GM21786 (cell line): ENCODE measurements around the gene CFAP20DC.
"Not testable (repeated sequence)": the region's sequence is repeated elsewhere in the genome, so short reads cannot be mapped to it uniquely, and the experiment has no call there.

Source experiments
- ATAC-seq: cut with Tn5 transposase; IDR thresholded peaks from one replicate; pipeline ENCODE4 v1.9.1; 2021; ENCODE audit not compliant: unreplicated experiment

CFAP20DC gene

DNA sequence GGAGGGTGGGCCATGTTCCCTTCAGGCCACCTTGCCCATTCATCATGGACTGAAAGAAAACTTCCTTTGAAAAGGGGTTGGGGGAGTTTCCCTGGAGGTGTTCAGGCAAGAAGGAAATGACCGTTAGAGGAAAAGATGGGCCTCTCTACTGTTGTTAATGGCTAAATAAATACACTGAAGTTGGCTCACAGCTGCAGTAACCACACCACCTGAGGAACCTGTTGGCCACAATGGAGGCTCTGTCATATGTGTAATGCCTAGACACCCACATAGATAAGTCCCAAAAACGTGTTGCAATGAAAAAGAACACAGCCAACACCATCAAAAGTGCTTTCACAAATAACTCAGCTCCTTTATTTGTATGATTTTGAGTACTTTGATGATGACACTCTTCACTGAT, 345.1 kb downstream of the CFAP20DC start:
- no peak for ATAC-seq

DNA sequence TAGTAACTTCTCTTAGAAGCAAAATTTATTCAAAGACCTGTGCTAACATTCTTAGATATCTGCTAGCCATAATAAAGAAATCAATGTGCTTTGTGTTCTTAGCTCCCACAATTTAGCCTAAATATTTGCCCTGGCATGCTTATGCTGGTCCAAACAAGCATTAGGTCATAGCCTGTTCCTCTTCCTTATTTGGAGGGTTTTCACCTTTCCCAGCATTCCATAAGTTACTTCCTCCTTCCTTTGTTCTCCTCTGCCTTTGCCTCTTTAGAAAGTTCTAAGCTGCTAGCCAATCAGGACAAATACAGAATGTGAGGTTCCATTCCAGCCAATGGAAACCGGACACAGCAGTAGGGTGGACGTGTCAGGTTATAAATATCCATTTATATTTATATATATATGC, 345.5 kb downstream of the CFAP20DC start:
- not testable (repeated sequence) for ATAC-seq

DNA sequence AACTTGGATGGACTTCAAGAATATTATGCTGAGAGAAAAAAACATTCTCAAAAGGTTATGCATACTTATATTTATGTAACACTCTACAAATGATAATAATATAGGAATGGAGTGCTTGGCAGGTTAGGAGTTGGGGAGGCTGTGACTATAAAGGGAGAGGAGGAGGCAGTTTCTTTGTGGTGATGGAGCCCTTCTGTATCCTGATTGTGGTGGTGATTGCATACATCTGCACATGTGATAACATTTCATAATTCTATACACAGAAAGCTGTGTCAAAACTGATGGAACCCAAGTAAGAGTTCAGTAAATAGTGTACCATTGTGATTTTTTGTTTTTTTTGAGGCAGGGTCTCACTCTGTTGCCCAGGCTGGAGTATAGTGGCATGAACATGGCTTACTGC, 351.6 kb downstream of the CFAP20DC start:
- ATAC-seq, result no peak

GRCh38 chr3:58697561-58697960, 352.3 kb downstream of the CFAP20DC start:
- peak; percentile 51 for ATAC-seq

DNA sequence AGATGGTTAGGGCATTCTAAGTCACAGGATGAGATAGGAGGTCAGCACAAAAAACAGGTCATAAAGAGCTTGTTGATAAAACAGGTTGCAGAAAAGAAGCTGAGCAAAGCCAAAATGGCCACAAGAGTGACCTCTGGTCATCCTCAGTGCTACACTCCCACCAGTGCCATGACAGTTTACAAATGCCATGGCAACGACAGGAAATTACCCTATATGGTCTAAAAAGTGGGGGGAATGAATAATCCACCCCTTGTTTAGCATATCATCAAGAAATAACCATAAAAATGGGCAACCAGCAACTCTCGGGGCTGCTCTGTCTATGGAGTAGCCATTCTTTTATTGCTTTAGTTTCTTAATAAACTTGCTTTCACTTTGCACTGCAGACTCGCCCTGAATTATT, 353.0 kb downstream of the CFAP20DC start:
- ATAC-seq, result not testable (repeated sequence)

DNA sequence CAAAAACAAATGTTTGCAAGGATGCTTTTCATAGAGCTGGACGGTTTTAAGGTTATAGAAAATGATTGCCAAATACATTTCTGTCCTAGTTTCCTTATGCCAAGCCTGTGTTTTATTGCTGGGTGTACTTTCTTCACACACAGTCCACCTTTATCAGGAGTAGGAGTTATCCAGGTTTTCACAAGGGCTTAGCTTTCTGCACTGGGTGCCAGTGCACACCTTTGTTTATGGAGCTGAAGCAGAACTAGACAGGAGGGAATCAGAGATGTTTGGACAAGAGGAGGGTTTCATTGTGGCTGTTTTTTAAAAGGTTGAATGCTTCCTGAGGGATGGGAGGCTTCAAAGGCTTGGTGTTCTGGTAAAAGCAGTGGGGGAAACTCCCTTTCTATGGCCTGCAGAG, 353.7 kb downstream of the CFAP20DC start:
- ATAC-seq, result no peak

DNA sequence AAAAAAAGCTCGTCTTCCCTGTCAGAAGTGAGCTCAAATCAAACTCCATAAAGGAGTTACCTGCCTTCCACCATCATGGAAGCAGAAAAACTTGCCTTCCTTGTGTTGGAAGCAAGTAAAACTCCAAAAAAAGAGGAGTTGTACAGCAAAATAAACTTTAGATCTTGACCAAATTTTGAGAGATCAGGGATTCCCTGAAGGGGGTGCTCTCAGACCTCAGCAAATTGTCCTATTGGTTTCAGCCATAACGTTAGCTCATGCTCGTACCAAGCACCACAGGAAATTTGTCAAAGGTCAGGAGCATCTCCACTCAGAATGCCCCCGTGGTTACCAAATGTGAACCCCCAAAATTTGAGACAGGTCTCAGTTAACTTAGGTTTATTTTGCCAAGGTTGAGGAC, 354.5 kb downstream of the CFAP20DC start:
- not testable (repeated sequence) for ATAC-seq

GRCh38 chr3:58693940-58694850, 355.6 kb downstream of the CFAP20DC start:
- ATAC-seq, result no peak

- no peak for ATAC-seq
These were observed 357.3 kb downstream of the CFAP20DC start for GRCh38 chr3:58692484-58692883.
